BLaER1 (cell line): ENCODE measurements around the gene HELZ2.

Experiments used
- H3K27ac ChIP-seq: shearing (Covaris generic); formaldehyde crosslinking; 2 replicates; pipeline ENCODE4 v1.8.1; 2022
- H3K27me3 ChIP-seq: shearing (Covaris generic); formaldehyde crosslinking; 2 replicates; pipeline ENCODE4 v1.8.1; 2022
- H3K36me3 ChIP-seq: shearing (Covaris generic); formaldehyde crosslinking; 2 replicates; pipeline ENCODE4 v1.8.1; 2022
- H3K4me1 ChIP-seq: shearing (Covaris generic); formaldehyde crosslinking; 2 replicates; pipeline ENCODE4 v1.8.1; 2022
- H3K4me2 ChIP-seq: shearing (Covaris generic); formaldehyde crosslinking; 2 replicates; pipeline ENCODE4 v1.8.1; 2022
- H3K4me3 ChIP-seq: shearing (Covaris generic); formaldehyde crosslinking; 2 replicates; pipeline ENCODE4 v1.8.1; 2022
- H3K9ac ChIP-seq: shearing (Covaris generic); formaldehyde crosslinking; 2 replicates; pipeline ENCODE4 v1.8.1; 2022
- H3K9me3 ChIP-seq: shearing (Covaris generic); formaldehyde crosslinking; 2 replicates; pipeline ENCODE4 v1.8.1; 2022
- H4K20me1 ChIP-seq: shearing (Covaris generic); formaldehyde crosslinking; 2 replicates; pipeline ENCODE4 v1.8.1; 2022
- Cebpa-rat ChIP-seq: shearing (Covaris generic); IDR thresholded peaks from 2 replicates; pipeline ENCODE4 v1.8.1; 2022

The HELZ2 gene

GRCh38 chr20:63589261-63590217, 15.5 kb upstream of the HELZ2 start:
- H3K9ac ChIP-seq = peak overlapping the region; percentile 54
- H3K4me1 ChIP-seq = peaks cover 64% of the 10 kb centered on the region
- no peak for TF ChIP-seq Cebpa-rat
- H3K9me3 ChIP-seq = no peaks in the 10 kb centered on the region
- H3K36me3 ChIP-seq = peaks cover 57% of the 10 kb centered on the region
- peak overlapping the region; percentile 85 for H3K27ac ChIP-seq
- H4K20me1 ChIP-seq = peaks cover 39% of the 10 kb centered on the region
- H3K4me2 ChIP-seq = peak overlapping the region; percentile 96
- peak overlapping the region; percentile 11; the same call in 1 of the 2 replicates for H3K4me3 ChIP-seq
- H3K27me3 ChIP-seq = no peaks in the 10 kb centered on the region; the same call in 1 of the 2 replicates

GRCh38 chr20:63588641-63589041, 14.6 kb upstream of the HELZ2 start:
- Histone ChIP-seq H3K27me3 (no peaks in the 10 kb centered on the region; the same call in 1 of the 2 replicates), H3K9me3 (no peaks in the 10 kb centered on the region), H3K4me3 (peak overlapping the region; percentile 16; the same call in 1 of the 2 replicates), H3K4me1 (peaks cover 73% of the 10 kb centered on the region), H3K4me2 (peak overlapping the region; percentile 96), H3K27ac (peak overlapping the region; percentile 85), H3K36me3 (peaks cover 48% of the 10 kb centered on the region), H4K20me1 (peaks cover 39% of the 10 kb centered on the region), H3K9ac (peak overlapping the region; percentile 54)
- TF ChIP-seq Cebpa-rat = no peak

- H3K9ac ChIP-seq = peak overlapping the region; percentile 67
- H3K27ac ChIP-seq = peak overlapping the region; percentile 85
- H3K4me3 ChIP-seq = peak overlapping the region; percentile 34; the same call in 1 of the 2 replicates
- H3K36me3 ChIP-seq = peaks cover 41% of the 10 kb centered on the region
- peaks cover 39% of the 10 kb centered on the region for H4K20me1 ChIP-seq
- peaks cover 73% of the 10 kb centered on the region for H3K4me1 ChIP-seq
- no peak for TF ChIP-seq Cebpa-rat
- H3K27me3 ChIP-seq = no peaks in the 10 kb centered on the region; the same call in 1 of the 2 replicates
- no peaks in the 10 kb centered on the region for H3K9me3 ChIP-seq
- peak overlapping the region; percentile 96 for H3K4me2 ChIP-seq
These were observed 13.9 kb upstream of the HELZ2 start for GRCh38 chr20:63587776-63588591.

GRCh38 chr20:63587256-63587655, 13.2 kb upstream of the HELZ2 start:
- no peaks in the 10 kb centered on the region for H3K9me3 ChIP-seq
- peaks cover 34% of the 10 kb centered on the region for H3K36me3 ChIP-seq
- H3K4me3 ChIP-seq = peak overlapping the region; percentile 34; the same call in 1 of the 2 replicates
- H3K27ac ChIP-seq = peak overlapping the region; percentile 85
- peaks cover 73% of the 10 kb centered on the region for H3K4me1 ChIP-seq
- H3K4me2 ChIP-seq = peak overlapping the region; percentile 96
- no peaks in the 10 kb centered on the region; the same call in 1 of the 2 replicates for H3K27me3 ChIP-seq
- TF ChIP-seq Cebpa-rat = no peak
- H3K9ac ChIP-seq = peak overlapping the region; percentile 67; the same call in 1 of the 2 replicates
- peaks cover 39% of the 10 kb centered on the region for H4K20me1 ChIP-seq

- Histone ChIP-seq H3K9me3 (no peaks in the 10 kb centered on the region), H3K9ac (no peak overlapping the region), H3K4me2 (peak overlapping the region; percentile 96)
These were observed 12.8 kb upstream of the HELZ2 start for GRCh38 chr20:63586797-63587196.

GRCh38 chr20:63585616-63586565, 11.9 kb upstream of the HELZ2 start:
- H3K36me3 ChIP-seq = peaks cover 20% of the 10 kb centered on the region
- peaks cover 76% of the 10 kb centered on the region for H3K4me1 ChIP-seq
- H3K4me2 ChIP-seq = peak overlapping the region; percentile 71; the same call in 1 of the 2 replicates
- H3K9me3 ChIP-seq = no peaks in the 10 kb centered on the region
- no peaks in the 10 kb centered on the region for H3K27me3 ChIP-seq
- no peak overlapping the region for H3K4me3 ChIP-seq
- H3K27ac ChIP-seq = no peak overlapping the region
- peaks cover 39% of the 10 kb centered on the region for H4K20me1 ChIP-seq
- TF ChIP-seq Cebpa-rat = no peak
- H3K9ac ChIP-seq = no peak overlapping the region

More at GRCh38 chr20:63586797-63587196, 12.8 kb upstream of the HELZ2 start:
- TF ChIP-seq Cebpa-rat = no peak
- H3K4me1 ChIP-seq = peaks cover 73% of the 10 kb centered on the region
- H3K36me3 ChIP-seq = peaks cover 29% of the 10 kb centered on the region
- peak overlapping the region; percentile 35; the same call in 1 of the 2 replicates for H3K27ac ChIP-seq
- H3K4me3 ChIP-seq = no peak overlapping the region
- peaks cover 39% of the 10 kb centered on the region for H4K20me1 ChIP-seq
- no peaks in the 10 kb centered on the region for H3K27me3 ChIP-seq

GRCh38 chr20:63582382-63583063, 8.5 kb upstream of the HELZ2 start:
- no peak for TF ChIP-seq Cebpa-rat
- Histone ChIP-seq H3K9me3 (no peaks in the 10 kb centered on the region), H3K4me3 (no peak overlapping the region), H3K27me3 (no peaks in the 10 kb centered on the region), H4K20me1 (peaks cover 9% of the 10 kb centered on the region; the same call in 1 of the 2 replicates), H3K27ac (no peak overlapping the region), H3K36me3 (peaks cover 3% of the 10 kb centered on the region; the same call in 1 of the 2 replicates), H3K4me1 (peaks cover 53% of the 10 kb centered on the region), H3K4me2 (no peak overlapping the region), H3K9ac (no peak overlapping the region)

GRCh38 chr20:63580796-63581461, 6.9 kb upstream of the HELZ2 start:
- H3K4me1 ChIP-seq = peaks cover 37% of the 10 kb centered on the region
- no peaks in the 10 kb centered on the region for H3K36me3 ChIP-seq
- no peaks in the 10 kb centered on the region for H3K9me3 ChIP-seq
- H3K27ac ChIP-seq = no peak overlapping the region
- TF ChIP-seq Cebpa-rat = no peak
- no peak overlapping the region for H3K9ac ChIP-seq
- no peaks in the 10 kb centered on the region for H3K27me3 ChIP-seq
- H4K20me1 ChIP-seq = no peaks in the 10 kb centered on the region; the same call in 1 of the 2 replicates
- H3K4me2 ChIP-seq = peak overlapping the region; percentile 13; the same call in 1 of the 2 replicates
- H3K4me3 ChIP-seq = no peak overlapping the region
